Panc1 (cell line): Measurements from ENCODE around the gene SMOC2. TPM values are rescaled to one million over a fixed set of nuclear protein-coding genes. Genes with fewer than 3 reads are reported as not detected.

Experiments
- ATAC-seq: fragments of 200-7000 bp; cut with Tn5 transposase; 2 replicates; pipeline ENCODE4 v1.9.1; 2020; ENCODE audit warnings: mild to moderate bottlenecking, moderate library complexity
- BruUV-seq: library from RNA; stranded (reverse); fragments of 400-500 nt; replicated peaks from 2 replicates; lab custom pipeline; 2021; lab: Mats Ljungman, UMichigan
- CTCF ChIA-PET: fragments of 300-600 bp; sonication (Branson Sonifier 250); formaldehyde crosslinking; loops from one replicate; lab custom pipeline; 2022; ENCODE audit warnings: antibody characterized with exemption; lab: Charles Lee
- POLR2A ChIA-PET: fragments of 300-600 bp; sonication (Branson Sonifier 250); formaldehyde crosslinking; loops from one replicate; lab custom pipeline; 2022; ENCODE audit warnings: antibody characterized with exemption; lab: Charles Lee
- DNase-seq: peaks from one replicate; pipeline ENCODE4 v3.0.0-alpha.2; 2010; ENCODE audit warnings: low read depth, low spot score
- H3K27ac ChIP-seq: 2 replicates; pipeline ENCODE4 v1.5.1; 2011; ENCODE audit warnings: mild to moderate bottlenecking, low read length, inconsistent platforms
- H3K27me3 ChIP-seq: fragments of 200-500 bp; sonication (Bioruptor generic); 2 replicates; pipeline ENCODE4 v1.6.0; 2014; ENCODE audit warnings: low read length, inconsistent platforms; ENCODE audit not compliant: control insufficient read depth, insufficient read depth
- H3K36me3 ChIP-seq: fragments of 200-500 bp; sonication (Bioruptor generic); 2 replicates; pipeline ENCODE4 v1.5.1; 2014; ENCODE audit warnings: inconsistent platforms, mild to moderate bottlenecking, low read length, moderate library complexity; ENCODE audit not compliant: control insufficient read depth, insufficient read depth
- H3K4me1 ChIP-seq: 2 replicates; pipeline ENCODE4 v1.5.1; 2011; ENCODE audit warnings: inconsistent platforms, mild to moderate bottlenecking, low read length, moderate library complexity; ENCODE audit not compliant: control insufficient read depth, insufficient read depth
- H3K4me3 ChIP-seq, 2 experiments: 2 replicates each; pipeline ENCODE4 v1.5.1; 2011 to 2012; ENCODE audit warnings: low read depth in 2 of 2, low read length in 2 of 2, mild to moderate bottlenecking in 2 of 2, inconsistent platforms in 1 of 2, moderate library complexity in 1 of 2
- H3K9me3 ChIP-seq: fragments of 200-500 bp; sonication (Bioruptor generic); 2 replicates; pipeline ENCODE4 v1.5.1; 2014; ENCODE audit warnings: low read depth, mild to moderate bottlenecking, inconsistent platforms, low read length, moderate library complexity; ENCODE audit not compliant: control insufficient read depth, insufficient read depth
- POLR2AphosphoS5 ChIP-seq: IDR thresholded peaks from 2 replicates; pipeline ENCODE4 v1.6.1; 2012; ENCODE audit warnings: mild to moderate bottlenecking, low read depth, low read length, moderate library complexity
- SIN3A ChIP-seq: IDR thresholded peaks from 2 replicates; pipeline ENCODE4 v1.6.1; 2012; ENCODE audit warnings: low read depth, mild to moderate bottlenecking, low read length, moderate library complexity, borderline replicate concordance; ENCODE audit not compliant: insufficient read depth
- TCF7L2 ChIP-seq: IDR thresholded peaks from 2 replicates; pipeline ENCODE4 v1.6.1; 2011; ENCODE audit warnings: mild to moderate bottlenecking, low read depth, low read length, inconsistent platforms
- in situ Hi-C: cut with HindIII; loops from 2 replicates; pipeline ENCODE4 v1.10.0; 2016; ENCODE audit warnings: low sequenced_read_pairs, low pct_unique_long_range_greater_than_20kb
- intact Hi-C: fragments of 100-400 bp; cut with micrococcal nuclease; formaldehyde crosslinking; loops from one replicate; pipeline ENCODE4 v1.10.0; 2022; ENCODE audit not compliant: unreplicated experiment
- total RNA-seq: library from RNA; stranded (reverse); gene quantifications from one replicate; pipeline ENCODE4 v1.2.1, GENCODE V29; 2021; ENCODE audit not compliant: unreplicated experiment
- TF ChIP-seq, protein P1 (sequence below): fragments of 450-650 bp; IDR thresholded peaks from 2 replicates; pipeline ENCODE4 v1.5.1; 2017; ENCODE audit warnings: mild to moderate bottlenecking
- TF ChIP-seq, protein P2 (sequence below), 2 experiments: IDR thresholded peaks; 2 replicates each; pipeline ENCODE4 v1.6.1; 2011 to 2012; ENCODE audit warnings: low read depth in 2 of 2, control low read depth in 1 of 2, low read length in 1 of 2, mild to moderate bottlenecking in 1 of 2, moderate library complexity in 1 of 2; ENCODE audit not compliant: insufficient read depth in 1 of 2

Gene SMOC2
- total RNA-seq, 1 experiment from 2014 or later: 0.13 TPM

- CTCF ChIA-PET: no interaction called here
- Histone ChIP-seq H3K36me3 (no peaks in the 10 kb centered on the region), H3K4me1 (no peaks in the 10 kb centered on the region), H3K4me3 (no peak overlapping the region), H3K27me3 (peaks cover 32% of the 10 kb centered on the region), H3K9me3 (no peaks in the 10 kb centered on the region), H3K27ac (no peak overlapping the region)
- no peak for TF ChIP-seq SIN3A
- intact Hi-C loops (no loop called here), in situ Hi-C loops (no loop called here)
- ATAC-seq: no peak
- DNase-seq: no peak
- no TSS peak for BruUV-seq
- POLR2A ChIA-PET: no interaction called here
These were observed 28.9 kb downstream of the SMOC2 start for GRCh38 chr6:168469926-168470325.

DNA sequence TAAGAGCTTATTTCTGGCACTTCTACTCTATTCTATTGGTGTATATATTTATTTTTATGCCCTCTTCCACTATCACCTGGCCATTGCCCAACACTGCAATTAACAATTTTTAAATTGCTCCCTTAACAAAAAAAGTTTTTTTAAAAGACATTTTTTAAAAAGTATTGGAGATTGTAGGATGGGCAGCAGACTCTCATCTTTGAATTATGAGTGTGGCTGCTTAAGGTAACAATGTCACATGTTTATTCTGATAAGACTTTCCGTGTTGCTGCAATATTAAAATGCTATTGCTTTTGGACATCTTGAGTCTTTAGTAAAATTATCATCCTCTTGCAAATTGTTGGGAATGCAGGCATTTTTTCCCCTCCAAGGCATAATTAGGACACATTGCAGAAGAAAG, 31.4 kb downstream of the SMOC2 start:
- CTCF ChIA-PET: no interaction called here
- intact Hi-C loops: no loop called here

DNA sequence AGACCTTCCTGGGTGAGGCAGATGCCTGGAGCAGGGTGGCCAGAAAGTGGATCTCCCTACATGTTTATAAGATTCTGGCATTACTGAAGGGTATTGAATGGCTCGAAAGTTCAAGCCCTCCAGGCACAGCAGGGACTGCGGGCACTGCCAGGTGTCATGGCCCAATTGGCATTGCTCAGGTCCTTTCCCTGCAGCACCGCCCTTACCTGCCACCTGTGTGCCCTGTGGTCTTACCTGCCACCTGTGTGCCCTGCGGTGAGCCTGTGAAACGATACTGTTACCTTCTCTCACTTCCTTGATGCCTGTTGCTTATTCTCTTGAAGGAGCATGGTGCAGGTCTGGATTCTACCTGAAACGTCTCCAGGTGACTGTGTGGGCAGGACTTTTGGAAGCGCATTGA, 32.2 kb downstream of the SMOC2 start:
- H3K4me1 ChIP-seq: no peaks in the 10 kb centered on the region
- POLR2A ChIA-PET: no interaction called here
- CTCF ChIA-PET: no interaction called here
- no peak overlapping the region for H3K4me3 ChIP-seq
- no peak for ATAC-seq
- in situ Hi-C loops (no loop called here), intact Hi-C loops (no loop called here)
- no peak overlapping the region for H3K27ac ChIP-seq
- no TSS peak for BruUV-seq
- no peaks in the 10 kb centered on the region for H3K36me3 ChIP-seq
- H3K9me3 ChIP-seq: no peaks in the 10 kb centered on the region
- peaks cover 44% of the 10 kb centered on the region for H3K27me3 ChIP-seq
- TF ChIP-seq POLR2AphosphoS5: no peak
- TF ChIP-seq, protein P1, sequence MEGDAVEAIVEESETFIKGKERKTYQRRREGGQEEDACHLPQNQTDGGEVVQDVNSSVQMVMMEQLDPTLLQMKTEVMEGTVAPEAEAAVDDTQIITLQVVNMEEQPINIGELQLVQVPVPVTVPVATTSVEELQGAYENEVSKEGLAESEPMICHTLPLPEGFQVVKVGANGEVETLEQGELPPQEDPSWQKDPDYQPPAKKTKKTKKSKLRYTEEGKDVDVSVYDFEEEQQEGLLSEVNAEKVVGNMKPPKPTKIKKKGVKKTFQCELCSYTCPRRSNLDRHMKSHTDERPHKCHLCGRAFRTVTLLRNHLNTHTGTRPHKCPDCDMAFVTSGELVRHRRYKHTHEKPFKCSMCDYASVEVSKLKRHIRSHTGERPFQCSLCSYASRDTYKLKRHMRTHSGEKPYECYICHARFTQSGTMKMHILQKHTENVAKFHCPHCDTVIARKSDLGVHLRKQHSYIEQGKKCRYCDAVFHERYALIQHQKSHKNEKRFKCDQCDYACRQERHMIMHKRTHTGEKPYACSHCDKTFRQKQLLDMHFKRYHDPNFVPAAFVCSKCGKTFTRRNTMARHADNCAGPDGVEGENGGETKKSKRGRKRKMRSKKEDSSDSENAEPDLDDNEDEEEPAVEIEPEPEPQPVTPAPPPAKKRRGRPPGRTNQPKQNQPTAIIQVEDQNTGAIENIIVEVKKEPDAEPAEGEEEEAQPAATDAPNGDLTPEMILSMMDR: no peak
- no peak for TF ChIP-seq SIN3A
- TF ChIP-seq, protein P2, sequence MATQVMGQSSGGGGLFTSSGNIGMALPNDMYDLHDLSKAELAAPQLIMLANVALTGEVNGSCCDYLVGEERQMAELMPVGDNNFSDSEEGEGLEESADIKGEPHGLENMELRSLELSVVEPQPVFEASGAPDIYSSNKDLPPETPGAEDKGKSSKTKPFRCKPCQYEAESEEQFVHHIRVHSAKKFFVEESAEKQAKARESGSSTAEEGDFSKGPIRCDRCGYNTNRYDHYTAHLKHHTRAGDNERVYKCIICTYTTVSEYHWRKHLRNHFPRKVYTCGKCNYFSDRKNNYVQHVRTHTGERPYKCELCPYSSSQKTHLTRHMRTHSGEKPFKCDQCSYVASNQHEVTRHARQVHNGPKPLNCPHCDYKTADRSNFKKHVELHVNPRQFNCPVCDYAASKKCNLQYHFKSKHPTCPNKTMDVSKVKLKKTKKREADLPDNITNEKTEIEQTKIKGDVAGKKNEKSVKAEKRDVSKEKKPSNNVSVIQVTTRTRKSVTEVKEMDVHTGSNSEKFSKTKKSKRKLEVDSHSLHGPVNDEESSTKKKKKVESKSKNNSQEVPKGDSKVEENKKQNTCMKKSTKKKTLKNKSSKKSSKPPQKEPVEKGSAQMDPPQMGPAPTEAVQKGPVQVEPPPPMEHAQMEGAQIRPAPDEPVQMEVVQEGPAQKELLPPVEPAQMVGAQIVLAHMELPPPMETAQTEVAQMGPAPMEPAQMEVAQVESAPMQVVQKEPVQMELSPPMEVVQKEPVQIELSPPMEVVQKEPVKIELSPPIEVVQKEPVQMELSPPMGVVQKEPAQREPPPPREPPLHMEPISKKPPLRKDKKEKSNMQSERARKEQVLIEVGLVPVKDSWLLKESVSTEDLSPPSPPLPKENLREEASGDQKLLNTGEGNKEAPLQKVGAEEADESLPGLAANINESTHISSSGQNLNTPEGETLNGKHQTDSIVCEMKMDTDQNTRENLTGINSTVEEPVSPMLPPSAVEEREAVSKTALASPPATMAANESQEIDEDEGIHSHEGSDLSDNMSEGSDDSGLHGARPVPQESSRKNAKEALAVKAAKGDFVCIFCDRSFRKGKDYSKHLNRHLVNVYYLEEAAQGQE (IDR thresholded peaks at IDR 0.05; ENCODE audit: insufficient read depth in 1 of 2, low read depth in 2 of 2, low read length in 1 of 2): no peak
- TF ChIP-seq TCF7L2: no peak
- no peak for DNase-seq

More for the DNA sequence above, 31.4 kb downstream of the SMOC2 start:
- Histone ChIP-seq H3K4me1 (no peaks in the 10 kb centered on the region), H3K4me3 (no peak overlapping the region), H3K36me3 (no peaks in the 10 kb centered on the region), H3K27ac (no peak overlapping the region), H3K9me3 (no peaks in the 10 kb centered on the region), H3K27me3 (peaks cover 43% of the 10 kb centered on the region)
- no TSS peak for BruUV-seq
- POLR2A ChIA-PET: no interaction called here
- ATAC-seq: no peak
- in situ Hi-C loops: no loop called here
- TF ChIP-seq POLR2AphosphoS5 (no peak), SIN3A (no peak), TCF7L2 (no peak)
- TF ChIP-seq, protein P2 (IDR thresholded peaks at IDR 0.05; ENCODE audit: insufficient read depth in 1 of 2, low read depth in 2 of 2, low read length in 1 of 2): no peak
- TF ChIP-seq, protein P1: no peak
- no peak for DNase-seq
